Keratinocyte (primary cell): ENCODE measurements around the gene ZIC4. TPM values are rescaled to one million over a fixed set of nuclear protein-coding genes. Genes with fewer than 3 reads are reported as not detected.

Experiments used
- DNase-seq: peaks from one replicate; pipeline ENCODE4 v3.0.0-alpha.2; 2011; ENCODE audit warnings: low read depth, missing footprints, low spot score
- FAIRE-seq: peaks from 2 replicates; lab custom pipeline; 2011; peaks lifted over from hg19 to GRCh38; lab: Jason Lieb, UNC
- H2AFZ ChIP-seq: 2 replicates; pipeline ENCODE4 v1.6.0; 2012; ENCODE audit warnings: low read length, control low read depth, inconsistent platforms; ENCODE audit not compliant: control insufficient read depth
- H3K27ac ChIP-seq: 2 replicates; pipeline ENCODE4 v1.5.1; 2011; ENCODE audit warnings: low read length; ENCODE audit not compliant: control insufficient read depth, insufficient read depth
- H3K27me3 ChIP-seq: 3 replicates; pipeline ENCODE4 v1.6.0; 2011; ENCODE audit warnings: low read length; ENCODE audit not compliant: control insufficient read depth, insufficient read depth; ENCODE audit errors: extremely low read depth
- H3K36me3 ChIP-seq, 2 experiments: 2 replicates in 1 of 2; 3 replicates in 1 of 2; pipeline ENCODE4 v1.5.1; 2011; ENCODE audit warnings: low read length in 2 of 2, mild to moderate bottlenecking in 1 of 2; ENCODE audit not compliant: control insufficient read depth in 2 of 2, insufficient read depth in 2 of 2; ENCODE audit errors: extremely low read depth in 1 of 2
- H3K4me1 ChIP-seq: 3 replicates; pipeline ENCODE4 v1.5.1; 2011; ENCODE audit warnings: low read length; ENCODE audit not compliant: control insufficient read depth, insufficient read depth; ENCODE audit errors: extremely low read depth
- H3K4me2 ChIP-seq: 3 replicates; pipeline ENCODE4 v1.6.0; 2011; ENCODE audit warnings: low read depth, low read length; ENCODE audit not compliant: control insufficient read depth, insufficient read depth; ENCODE audit errors: extremely low read depth
- H3K4me3 ChIP-seq, 3 experiments: fragments of 200-600 bp in 1 of 3; sonication (generic) in 1 of 3; 2 replicates in 2 of 3; 3 replicates in 1 of 3; pipeline ENCODE4 v1.5.1; 2011 to 2016; ENCODE audit warnings: low read length in 3 of 3, mild to moderate bottlenecking in 3 of 3, control low read depth in 2 of 3, inconsistent platforms in 1 of 3, low read depth in 1 of 3, mixed read lengths in 1 of 3, mixed run types in 1 of 3, moderate library complexity in 1 of 3; ENCODE audit not compliant: control insufficient read depth in 2 of 3, insufficient read depth in 2 of 3; ENCODE audit errors: extremely low read depth in 1 of 3
- H3K79me2 ChIP-seq: 2 replicates; pipeline ENCODE4 v1.6.0; 2012; ENCODE audit warnings: low read length; ENCODE audit not compliant: control insufficient read depth, insufficient read depth
- H3K9ac ChIP-seq: 3 replicates; pipeline ENCODE4 v1.6.0; 2011; ENCODE audit warnings: low read length; ENCODE audit not compliant: control insufficient read depth, insufficient read depth; ENCODE audit errors: extremely low read depth
- H3K9me1 ChIP-seq: 3 replicates; pipeline ENCODE4 v1.6.0; 2011; ENCODE audit warnings: low read length; ENCODE audit not compliant: control insufficient read depth, insufficient read depth; ENCODE audit errors: extremely low read depth
- H3K9me3 ChIP-seq: 2 replicates; pipeline ENCODE4 v1.5.1; 2012; ENCODE audit warnings: low read depth, low read length; ENCODE audit not compliant: control insufficient read depth
- H4K20me1 ChIP-seq: 3 replicates; pipeline ENCODE4 v1.6.0; 2011; ENCODE audit warnings: low read length; ENCODE audit not compliant: control insufficient read depth, insufficient read depth; ENCODE audit errors: extremely low read depth
- EZH2 ChIP-seq: IDR thresholded peaks from one replicate; pipeline ENCODE4 v1.6.1; 2012; ENCODE audit warnings: inconsistent platforms, mild to moderate bottlenecking, low read length, moderate library complexity
- dilution Hi-C: fragments of 300-500 bp; cut with MboI; formaldehyde crosslinking; loops from one replicate; pipeline ENCODE4 v1.7.0; 2020; ENCODE audit warnings: low sequenced_read_pairs; ENCODE audit not compliant: extremely low pct_ligation_motif_present
- polyA plus RNA-seq, 5 experiments: library from polyadenylated mRNA; depleted of rRNA in 3 of 5; stranded (reverse) in 3 of 5; stranded (forward) in 1 of 5; unstranded in 1 of 5; fragments of >200 nt; gene quantifications; 1 replicate in 1 of 5; 2 replicates in 3 of 5; 3 replicates in 1 of 5; pipeline versions ENCODE4 v1.2.1 to v1.2.3, GENCODE V29; 2011 to 2012; ENCODE audit warnings: missing spikeins in 2 of 5, low read depth in 1 of 5, low replicate concordance in 1 of 5
- TF ChIP-seq, protein P1 (sequence below), 3 experiments: IDR thresholded peaks in 1 of 3; conservative IDR thresholded peaks in 1 of 3; optimal IDR thresholded peaks in 1 of 3; 2 replicates in 2 of 3; 3 replicates in 1 of 3; pipeline versions ENCODE3 to v1.5.1; 2011; ENCODE audit warnings: low read length in 3 of 3, mild to moderate bottlenecking in 3 of 3, moderate library complexity in 2 of 3, control low read depth in 1 of 3, inconsistent platforms in 1 of 3; ENCODE audit not compliant: insufficient read depth in 2 of 3; ENCODE audit errors: extremely low read depth in 1 of 3

ZIC4 gene
- polyA plus RNA-seq, 1 donor (not counting 4 experiments of a cell fraction or from before 2014, with no cell fraction given), result not detected

DNA sequence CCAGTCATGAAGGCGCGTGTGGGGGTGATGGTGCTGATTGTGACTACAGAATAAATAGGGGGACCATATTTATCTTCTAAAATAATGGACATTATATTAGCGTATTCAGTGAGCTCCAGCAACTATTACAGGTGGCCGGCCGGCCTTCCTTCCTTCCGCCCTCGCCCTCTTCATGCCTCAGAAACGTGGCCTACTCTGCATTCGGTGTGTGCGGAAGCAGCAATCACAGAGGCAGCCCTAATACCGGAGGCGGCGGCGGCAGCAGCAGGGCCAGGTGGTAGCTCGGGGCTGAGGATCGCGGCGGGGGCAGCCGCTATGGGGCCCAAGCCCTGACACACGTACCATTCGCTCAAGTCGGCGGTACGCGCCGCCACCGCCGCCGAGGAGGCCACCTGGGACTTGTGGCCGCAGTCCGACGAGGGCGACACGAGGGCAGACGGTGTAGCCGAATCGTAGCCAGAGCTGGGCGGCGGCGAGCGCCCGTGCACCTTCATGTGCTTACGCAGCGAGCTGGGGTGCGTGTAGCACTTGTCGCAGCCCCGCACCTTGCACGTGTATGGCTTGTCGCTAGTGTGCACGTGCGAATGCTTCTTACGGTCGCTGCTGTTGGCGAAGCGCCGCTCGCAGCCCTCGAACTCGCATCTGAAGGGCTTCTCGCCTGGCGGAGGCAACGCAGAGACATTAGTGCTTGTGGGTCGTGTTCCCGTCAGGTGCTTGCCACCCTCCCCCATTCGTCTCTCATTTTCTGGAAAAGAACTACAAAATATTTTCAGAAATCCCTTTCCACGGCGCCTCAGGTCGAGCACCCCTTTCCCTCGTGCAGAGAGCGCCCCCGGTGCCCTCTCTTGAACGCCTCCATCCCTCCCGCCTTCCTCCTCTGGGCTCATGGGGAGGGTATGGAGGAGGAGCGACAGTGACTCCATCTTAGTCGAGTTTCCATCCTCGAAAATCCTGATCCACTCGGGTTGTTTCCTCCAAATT is 15.5 kb downstream of the ZIC4 start:
- no peaks in the 10 kb centered on the region for H3K9me1 ChIP-seq
- FAIRE-seq (no peak), DNase-seq (no peak)
- H3K9ac ChIP-seq, result no peak overlapping the region
- H3K9me3 ChIP-seq, result peaks cover 12% of the 10 kb centered on the region
- peaks cover 95% of the 10 kb centered on the region for H3K27me3 ChIP-seq
- H3K36me3 ChIP-seq, result no peaks in the 10 kb centered on the region
- no peak overlapping the region for H2AFZ ChIP-seq
- no peaks in the 10 kb centered on the region for H3K4me1 ChIP-seq
- H3K4me3 ChIP-seq, result no peak overlapping the region
- H3K79me2 ChIP-seq, result no peaks in the 10 kb centered on the region
- TF ChIP-seq EZH2, result no peak
- TF ChIP-seq, protein P1, sequence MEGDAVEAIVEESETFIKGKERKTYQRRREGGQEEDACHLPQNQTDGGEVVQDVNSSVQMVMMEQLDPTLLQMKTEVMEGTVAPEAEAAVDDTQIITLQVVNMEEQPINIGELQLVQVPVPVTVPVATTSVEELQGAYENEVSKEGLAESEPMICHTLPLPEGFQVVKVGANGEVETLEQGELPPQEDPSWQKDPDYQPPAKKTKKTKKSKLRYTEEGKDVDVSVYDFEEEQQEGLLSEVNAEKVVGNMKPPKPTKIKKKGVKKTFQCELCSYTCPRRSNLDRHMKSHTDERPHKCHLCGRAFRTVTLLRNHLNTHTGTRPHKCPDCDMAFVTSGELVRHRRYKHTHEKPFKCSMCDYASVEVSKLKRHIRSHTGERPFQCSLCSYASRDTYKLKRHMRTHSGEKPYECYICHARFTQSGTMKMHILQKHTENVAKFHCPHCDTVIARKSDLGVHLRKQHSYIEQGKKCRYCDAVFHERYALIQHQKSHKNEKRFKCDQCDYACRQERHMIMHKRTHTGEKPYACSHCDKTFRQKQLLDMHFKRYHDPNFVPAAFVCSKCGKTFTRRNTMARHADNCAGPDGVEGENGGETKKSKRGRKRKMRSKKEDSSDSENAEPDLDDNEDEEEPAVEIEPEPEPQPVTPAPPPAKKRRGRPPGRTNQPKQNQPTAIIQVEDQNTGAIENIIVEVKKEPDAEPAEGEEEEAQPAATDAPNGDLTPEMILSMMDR (optimal IDR thresholded peaks at IDR 0.05 in 1 of 3, IDR thresholded peaks at IDR 0.05 in 1 of 3, conservative IDR thresholded peaks at IDR 0.05 in 1 of 3; ENCODE audit: extremely low read depth in 1 of 3, insufficient read depth in 2 of 3, low read length in 3 of 3), result no peak
- dilution Hi-C loops, result no loop called here
- H3K4me2 ChIP-seq, result no peak overlapping the region
- no peak overlapping the region for H3K27ac ChIP-seq
- H4K20me1 ChIP-seq, result no peaks in the 10 kb centered on the region

DNA sequence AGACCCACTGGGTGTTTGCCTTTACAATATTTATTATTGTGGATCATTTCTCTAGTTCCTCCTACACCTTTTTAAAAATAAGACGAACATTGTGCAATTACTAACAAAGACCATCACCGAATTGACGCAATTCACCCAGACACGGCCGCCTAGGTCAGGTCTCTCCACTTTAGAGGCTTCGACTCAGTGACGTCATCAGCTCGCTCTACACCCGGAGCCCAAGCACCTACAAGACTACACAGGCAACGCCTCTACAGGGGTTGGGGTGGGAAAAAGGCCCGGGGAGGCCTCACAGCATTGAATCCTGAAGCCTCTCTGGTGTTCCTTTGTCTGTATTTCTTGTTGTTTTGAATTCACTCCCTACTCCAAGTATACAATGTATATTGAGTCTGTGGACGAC is 16.6 kb downstream of the ZIC4 start:
- TF ChIP-seq, protein P1 (optimal IDR thresholded peaks at IDR 0.05 in 1 of 3, IDR thresholded peaks at IDR 0.05 in 1 of 3, conservative IDR thresholded peaks at IDR 0.05 in 1 of 3; ENCODE audit: extremely low read depth in 1 of 3, insufficient read depth in 2 of 3, low read length in 3 of 3), result no peak
- TF ChIP-seq EZH2, result no peak
- no peak for FAIRE-seq
- H3K9me1 ChIP-seq, result no peaks in the 10 kb centered on the region
- no peak for DNase-seq
- no peak overlapping the region for H3K27ac ChIP-seq
- no peak overlapping the region for H3K4me3 ChIP-seq
- H2AFZ ChIP-seq, result no peak overlapping the region
- no peaks in the 10 kb centered on the region for H3K4me1 ChIP-seq
- H3K27me3 ChIP-seq, result peaks cover 95% of the 10 kb centered on the region
- H4K20me1 ChIP-seq, result no peaks in the 10 kb centered on the region
- H3K4me2 ChIP-seq, result no peak overlapping the region
- H3K9ac ChIP-seq, result no peak overlapping the region
- H3K79me2 ChIP-seq, result no peaks in the 10 kb centered on the region
- dilution Hi-C loops, result no loop called here
- no peaks in the 10 kb centered on the region for H3K36me3 ChIP-seq
- peaks cover 11% of the 10 kb centered on the region for H3K9me3 ChIP-seq
